GM06990 (cell line): Measurements from ENCODE around the gene PEPD.

Source experiments
- DNase-seq: peaks from one replicate; pipeline ENCODE4 v3.0.0-alpha.2; 2011; ENCODE audit not compliant: insufficient read length; ENCODE audit errors: extremely low read depth
- H3K27me3 ChIP-seq: replicated peaks from 2 replicates; pipeline ENCODE4 v1.6.0; 2011; ENCODE audit warnings: low read length; ENCODE audit not compliant: control insufficient read depth, insufficient read depth
- H3K36me3 ChIP-seq: 2 replicates; pipeline ENCODE4 v1.5.1; 2011; ENCODE audit warnings: low read length; ENCODE audit not compliant: control insufficient read depth, insufficient read depth
- H3K4me3 ChIP-seq: replicated peaks from 2 replicates; pipeline ENCODE4 v1.5.1; 2011; ENCODE audit warnings: low read depth, mild to moderate bottlenecking, control low read depth, low read length
- TF ChIP-seq, protein P1 (sequence below): IDR thresholded peaks from 2 replicates; pipeline ENCODE4 v1.5.1; 2011; ENCODE audit warnings: low read length, control low read depth, mild to moderate bottlenecking, inconsistent platforms; ENCODE audit not compliant: insufficient read depth, poor library complexity, severe bottlenecking

The PEPD gene

DNA sequence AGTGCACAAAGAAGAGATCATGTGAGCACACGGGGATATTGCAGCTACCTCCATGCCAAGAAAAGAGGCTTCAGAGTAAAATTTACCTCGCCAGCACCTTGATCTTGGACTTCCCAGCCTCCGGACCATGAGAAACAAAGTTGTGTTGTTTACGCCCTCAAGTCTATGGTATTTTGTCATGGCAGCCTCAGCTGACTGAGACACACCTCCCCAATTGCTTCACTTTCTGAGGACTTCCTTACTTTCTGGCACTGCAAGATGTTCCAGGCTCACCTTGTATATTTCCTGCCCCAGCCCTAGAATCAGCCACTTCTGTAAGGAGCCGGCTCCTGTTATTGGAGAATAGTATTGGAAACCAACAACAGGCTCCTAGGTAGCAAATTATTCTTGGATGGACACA lies 154.7 kb downstream of the PEPD start:
- peaks cover 6% of the 10 kb centered on the region for H3K27me3 ChIP-seq
- no peak overlapping the region for H3K4me3 ChIP-seq
- no peak for DNase-seq
- TF ChIP-seq, protein P1, sequence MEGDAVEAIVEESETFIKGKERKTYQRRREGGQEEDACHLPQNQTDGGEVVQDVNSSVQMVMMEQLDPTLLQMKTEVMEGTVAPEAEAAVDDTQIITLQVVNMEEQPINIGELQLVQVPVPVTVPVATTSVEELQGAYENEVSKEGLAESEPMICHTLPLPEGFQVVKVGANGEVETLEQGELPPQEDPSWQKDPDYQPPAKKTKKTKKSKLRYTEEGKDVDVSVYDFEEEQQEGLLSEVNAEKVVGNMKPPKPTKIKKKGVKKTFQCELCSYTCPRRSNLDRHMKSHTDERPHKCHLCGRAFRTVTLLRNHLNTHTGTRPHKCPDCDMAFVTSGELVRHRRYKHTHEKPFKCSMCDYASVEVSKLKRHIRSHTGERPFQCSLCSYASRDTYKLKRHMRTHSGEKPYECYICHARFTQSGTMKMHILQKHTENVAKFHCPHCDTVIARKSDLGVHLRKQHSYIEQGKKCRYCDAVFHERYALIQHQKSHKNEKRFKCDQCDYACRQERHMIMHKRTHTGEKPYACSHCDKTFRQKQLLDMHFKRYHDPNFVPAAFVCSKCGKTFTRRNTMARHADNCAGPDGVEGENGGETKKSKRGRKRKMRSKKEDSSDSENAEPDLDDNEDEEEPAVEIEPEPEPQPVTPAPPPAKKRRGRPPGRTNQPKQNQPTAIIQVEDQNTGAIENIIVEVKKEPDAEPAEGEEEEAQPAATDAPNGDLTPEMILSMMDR, result no peak
- H3K36me3 ChIP-seq, result no peaks in the 10 kb centered on the region

- Histone ChIP-seq H3K4me3 (no peak overlapping the region), H3K27me3 (peaks cover 6% of the 10 kb centered on the region), H3K36me3 (no peaks in the 10 kb centered on the region)
- DNase-seq, result no peak
- TF ChIP-seq, protein P1, result no peak
These were observed 155.5 kb downstream of the PEPD start for GRCh38 chr19:33366127-33366526.

DNA sequence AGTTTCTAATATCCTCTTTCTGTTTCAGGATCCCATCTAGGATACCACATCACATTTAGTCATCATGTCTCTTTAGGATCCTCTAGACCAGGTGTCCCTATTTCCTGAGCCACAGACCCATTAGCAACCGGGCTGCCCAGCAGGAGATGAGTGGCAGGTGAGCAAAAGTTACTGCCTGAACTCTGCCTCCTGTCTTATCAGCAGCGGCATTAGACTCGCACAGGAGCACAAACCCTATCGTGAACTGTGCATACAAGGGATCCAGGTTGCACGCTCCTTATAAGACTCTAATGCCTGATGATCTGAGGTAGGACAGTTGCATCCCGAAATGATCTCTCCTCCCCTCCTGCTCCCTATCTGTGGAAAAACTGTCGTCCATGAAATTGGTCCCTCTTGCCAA lies 155.9 kb downstream of the PEPD start:
- DNase-seq, result no peak
- H3K27me3 ChIP-seq, result peaks cover 6% of the 10 kb centered on the region
- no peaks in the 10 kb centered on the region for H3K36me3 ChIP-seq
- no peak overlapping the region for H3K4me3 ChIP-seq
- TF ChIP-seq, protein P1, result no peak

DNA sequence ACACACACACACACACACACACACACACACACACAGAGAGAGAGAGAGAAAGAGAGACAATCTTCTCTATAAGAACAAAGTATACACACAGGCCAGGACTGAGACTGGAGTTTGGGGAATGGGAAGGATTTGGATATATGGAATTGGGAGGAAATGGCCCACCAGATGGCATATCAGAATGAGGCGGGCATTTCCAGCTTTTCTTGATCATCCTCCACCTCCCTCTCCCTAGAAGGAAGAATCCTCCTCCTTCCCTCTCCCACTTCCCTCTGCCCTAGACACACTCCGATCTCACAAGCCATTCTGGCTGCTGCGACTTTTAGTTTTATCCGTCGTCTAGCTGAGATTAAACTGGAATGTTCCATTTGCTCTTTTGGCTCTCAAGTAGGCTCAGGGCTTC lies 158.1 kb downstream of the PEPD start:
- no peak overlapping the region for H3K4me3 ChIP-seq
- DNase-seq, result no peak
- TF ChIP-seq, protein P1, result no peak
- H3K36me3 ChIP-seq, result no peaks in the 10 kb centered on the region
- peaks cover 6% of the 10 kb centered on the region for H3K27me3 ChIP-seq

- TF ChIP-seq, protein P1, result no peak
- H3K27me3 ChIP-seq, result peaks cover 1% of the 10 kb centered on the region; the same call in 1 of the 2 replicates
These were observed 158.9 kb downstream of the PEPD start for GRCh38 chr19:33362508-33363228.

GRCh38 chr19:33359581-33359980 lies 162.0 kb downstream of the PEPD start:
- H3K27me3 ChIP-seq, result no peaks in the 10 kb centered on the region; the same call in 1 of the 2 replicates

More at GRCh38 chr19:33362508-33363228, 158.9 kb downstream of the PEPD start:
- no peak for DNase-seq
- no peak overlapping the region for H3K4me3 ChIP-seq
- H3K36me3 ChIP-seq, result no peaks in the 10 kb centered on the region

More at GRCh38 chr19:33359581-33359980, 162.0 kb downstream of the PEPD start:
- H3K4me3 ChIP-seq, result no peak overlapping the region
- H3K36me3 ChIP-seq, result no peaks in the 10 kb centered on the region
- DNase-seq, result no peak
- TF ChIP-seq, protein P1, result no peak
